Dermis blood vessel endothelial cell (primary cell): ENCODE data around the gene CCDC87. TPM values are rescaled to one million over a fixed set of nuclear protein-coding genes. Genes with fewer than 3 reads are reported as not detected.
"Not testable (repeated sequence)": the region's sequence is repeated elsewhere in the genome, so short reads cannot be mapped to it uniquely, and the experiment has no call there.

Experiments
- DNase-seq: peaks from one replicate; pipeline ENCODE4 v3.0.0; 2010
- total RNA-seq: library from RNA; depleted of rRNA; stranded (reverse); fragments of >200 nt; gene quantifications from 2 replicates; pipeline ENCODE4 v1.2.3, GENCODE V29; 2014

CCDC87 gene
- total RNA-seq, 1 donor from 2014 or later = 0.17 TPM

- no peak for DNase-seq
Observed at GRCh38 chr11:66614073-66614472, 21.2 kb upstream of the CCDC87 start.

- no peak for DNase-seq
Observed at GRCh38 chr11:66612458-66612857, 19.6 kb upstream of the CCDC87 start.

- no peak for DNase-seq
Observed at GRCh38 chr11:66609721-66610617, 17.1 kb upstream of the CCDC87 start.

- no peak for DNase-seq
Observed at GRCh38 chr11:66607126-66607834, 14.4 kb upstream of the CCDC87 start.

- not testable (repeated sequence) for DNase-seq
Observed at GRCh38 chr11:66606608-66607007, 13.7 kb upstream of the CCDC87 start.

- DNase-seq = no peak
Observed at GRCh38 chr11:66604155-66604554, 11.3 kb upstream of the CCDC87 start.

- no peak for DNase-seq
Observed at GRCh38 chr11:66603072-66603471, 10.2 kb upstream of the CCDC87 start.

- DNase-seq = no peak
Observed at GRCh38 chr11:66600631-66601233, 7.9 kb upstream of the CCDC87 start.

- DNase-seq = no peak
Observed at GRCh38 chr11:66600219-66600618, 7.4 kb upstream of the CCDC87 start.

- no peak for DNase-seq
Observed at GRCh38 chr11:66598993-66599392, 6.1 kb upstream of the CCDC87 start.

- DNase-seq = no peak
Observed at GRCh38 chr11:66595245-66595904, 2.5 kb upstream of the CCDC87 start.

GRCh38 chr11:66593650-66594049 lies 787 bp upstream of the CCDC87 start:
- no peak for DNase-seq

- no peak for DNase-seq
Observed at GRCh38 chr11:66593303-66593635, 406 bp upstream of the CCDC87 start.

- no peak for DNase-seq
Observed at GRCh38 chr11:66591175-66591574, 1.7 kb downstream of the CCDC87 start.

GRCh38 chr11:66589996-66590675 lies 2.7 kb downstream of the CCDC87 start:
- no peak for DNase-seq

GRCh38 chr11:66589315-66589714 lies 3.5 kb downstream of the CCDC87 start:
- not testable (repeated sequence) for DNase-seq

- no peak for DNase-seq
Observed at GRCh38 chr11:66586136-66586535, 6.7 kb downstream of the CCDC87 start.

GRCh38 chr11:66585447-66585846 lies 7.4 kb downstream of the CCDC87 start:
- not testable (repeated sequence) for DNase-seq

GRCh38 chr11:66582565-66583147 lies 10.2 kb downstream of the CCDC87 start:
- DNase-seq = not testable (repeated sequence)

- DNase-seq = no peak
Observed at GRCh38 chr11:66581261-66581660, 11.6 kb downstream of the CCDC87 start.

- no peak for DNase-seq
Observed at GRCh38 chr11:66580803-66581202, 12.1 kb downstream of the CCDC87 start.

GRCh38 chr11:66579017-66579606 lies 13.8 kb downstream of the CCDC87 start:
- peak; percentile 84 for DNase-seq
